GM20431 (cell line): ENCODE data around the gene CDC42BPB.

Experiments used
- in situ Hi-C: fragments of 300-500 bp; cut with MseI, MboI; formaldehyde crosslinking; loops from one replicate; pipeline ENCODE4 v1.15.0; 2020; ENCODE audit warnings: low sequenced_read_pairs; ENCODE audit not compliant: unreplicated experiment

The CDC42BPB gene

GRCh38 chr14:103057372-103058163, at the start of gene CDC42BPB:
Gene CDC42BPB (minus strand): TSS chr14:103057549. CDS start chr14:103057173, 376 bp downstream.
- in situ Hi-C loops: no loop called here

GRCh38 chr14:103105580-103106150, 48.3 kb upstream of the CDC42BPB start:
- in situ Hi-C loops: no loop called here

GRCh38 chr14:103104654-103105452, 47.5 kb upstream of the CDC42BPB start:
- in situ Hi-C loops: no loop called here

- in situ Hi-C loops: no loop called here
Measured at GRCh38 chr14:103104389-103104653, 47.0 kb upstream of the CDC42BPB start.

GRCh38 chr14:103103461-103104388, 46.4 kb upstream of the CDC42BPB start:
- in situ Hi-C loops: no loop called here

- in situ Hi-C loops: no loop called here
Measured at GRCh38 chr14:103102689-103103260, 45.4 kb upstream of the CDC42BPB start.

- in situ Hi-C loops: no loop called here
Measured at GRCh38 chr14:103101963-103102688, 44.8 kb upstream of the CDC42BPB start.

- in situ Hi-C loops: no loop called here
Measured at GRCh38 chr14:103101257-103101962, 44.1 kb upstream of the CDC42BPB start.

- in situ Hi-C loops: no loop called here
Measured at GRCh38 chr14:103100281-103101121, 43.2 kb upstream of the CDC42BPB start.

GRCh38 chr14:103099733-103100280, 42.5 kb upstream of the CDC42BPB start:
- in situ Hi-C loops: loop anchor here (25.0 kb wide), 1 partner anchor 187 kb away; no protein-coding TSS in a partner anchor

GRCh38 chr14:103099081-103099732, 41.9 kb upstream of the CDC42BPB start:
- in situ Hi-C loops: loop anchor here (25.0 kb wide), 1 partner anchor 188 kb away; no protein-coding TSS in a partner anchor

- in situ Hi-C loops: loop anchor here (25.0 kb wide), 1 partner anchor 189 kb away; no protein-coding TSS in a partner anchor
Measured at GRCh38 chr14:103097994-103098957, 40.9 kb upstream of the CDC42BPB start.

- in situ Hi-C loops: loop anchor here (25.0 kb wide), 1 partner anchor 190 kb away; no protein-coding TSS in a partner anchor
Measured at GRCh38 chr14:103097244-103097993, 40.1 kb upstream of the CDC42BPB start.

GRCh38 chr14:103096387-103096786, 39.0 kb upstream of the CDC42BPB start:
- in situ Hi-C loops: loop anchor here (25.0 kb wide), 1 partner anchor 191 kb away; no protein-coding TSS in a partner anchor
